HG02623 (cell line): ENCODE data around the gene AKAP8.
"Not testable (repeated sequence)": the region's sequence is repeated elsewhere in the genome, so short reads cannot be mapped to it uniquely, and the experiment has no call there.

Source experiments
- ATAC-seq: cut with Tn5 transposase; IDR thresholded peaks from one replicate; pipeline ENCODE4 v1.9.1; 2021; ENCODE audit warnings: moderate library complexity; ENCODE audit not compliant: unreplicated experiment

The AKAP8 gene

DNA sequence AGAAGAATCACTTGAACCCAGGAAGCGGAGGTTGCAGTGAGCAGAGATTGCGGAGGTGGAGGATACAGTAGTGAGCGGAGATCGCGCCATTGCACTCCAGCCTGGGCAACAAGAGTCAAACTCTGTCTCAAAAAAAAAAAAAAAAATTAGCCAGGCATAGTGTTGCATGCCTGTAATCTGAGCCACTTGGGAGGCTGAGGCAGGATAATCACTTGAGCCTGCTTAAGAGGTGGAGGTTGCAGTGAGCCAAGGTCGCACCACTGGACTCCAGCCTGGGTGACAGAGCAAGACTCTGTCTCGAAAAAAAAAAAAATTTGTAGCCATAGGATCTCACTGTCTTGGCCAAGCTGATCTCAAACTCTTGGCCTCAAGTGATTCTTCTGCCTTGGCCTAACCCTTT, 43.6 kb downstream of the AKAP8 start:
- not testable (repeated sequence) for ATAC-seq

- peak; percentile 47 for ATAC-seq
These were observed 47.1 kb downstream of the AKAP8 start, which contains the start of gene BRD4 for GRCh38 chr19:15332311-15332996. Gene BRD4 (minus strand): TSS chr19:15332539. CDS start chr19:15273099, 59,440 bp downstream.

DNA sequence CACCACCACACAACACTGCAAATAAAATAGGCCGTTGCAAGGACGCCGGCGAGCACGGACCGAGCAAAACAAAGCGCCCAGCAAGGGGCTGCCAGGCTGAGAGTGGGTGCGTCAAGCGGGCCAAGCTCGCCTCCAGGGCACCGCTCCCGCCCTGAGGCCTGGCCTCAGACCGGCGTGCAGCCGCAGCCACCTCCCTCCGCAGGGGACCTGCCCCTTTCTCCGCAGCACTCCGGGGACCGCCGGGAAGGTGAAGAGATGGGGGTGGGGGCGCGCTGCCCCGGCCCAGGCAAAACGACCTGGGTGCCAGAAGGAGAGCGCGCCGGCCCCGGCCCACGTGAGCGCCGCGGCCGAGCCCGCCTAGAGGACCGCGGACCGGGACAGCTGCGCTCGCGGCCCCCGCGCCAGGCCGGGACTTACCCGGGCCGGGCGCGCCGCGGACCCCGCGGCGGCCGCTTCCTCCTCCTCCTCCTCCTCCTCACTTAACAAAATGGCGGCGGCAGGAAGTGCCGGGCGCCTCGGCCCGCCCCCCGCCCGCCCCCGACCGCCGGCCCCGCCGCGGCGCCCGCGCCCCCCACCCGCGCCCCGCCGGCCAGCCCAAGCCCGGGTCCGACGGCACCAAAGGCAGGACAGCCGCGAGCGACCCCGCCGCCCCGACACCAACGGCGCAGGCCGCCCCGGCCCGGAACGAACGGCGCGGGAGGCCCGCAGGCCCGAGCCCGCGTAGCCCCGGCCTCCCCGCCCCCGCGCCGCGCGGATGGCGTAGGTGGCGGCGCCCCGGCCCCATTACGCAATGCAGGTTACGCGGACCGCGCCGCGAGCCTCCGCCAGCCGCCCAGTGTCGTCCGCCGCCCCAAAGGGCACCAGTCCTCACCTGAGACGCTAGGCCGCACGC, 47.9 kb downstream of the AKAP8 start:
- ATAC-seq, result peak; percentile 33

- no peak for ATAC-seq
These were observed 48.7 kb downstream of the AKAP8 start for GRCh38 chr19:15330801-15331418.

DNA sequence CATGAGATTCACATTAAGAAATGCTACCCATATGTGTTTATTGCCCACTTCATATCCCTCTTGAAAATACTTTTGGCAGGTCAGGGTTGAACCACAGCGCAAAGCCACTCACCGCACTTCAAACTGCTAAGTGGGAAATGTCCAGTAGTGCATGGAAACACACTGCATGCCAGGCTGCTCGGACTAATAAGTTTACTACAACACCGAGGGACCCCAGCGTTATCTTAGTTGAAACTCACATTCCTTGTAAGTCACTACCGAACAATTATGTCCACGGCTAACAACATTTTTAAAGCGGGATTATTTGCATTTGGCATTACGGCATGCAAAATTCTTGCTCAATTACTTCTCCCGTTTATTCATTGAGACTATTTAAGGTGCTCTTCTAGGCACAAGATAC, 51.3 kb downstream of the AKAP8 start:
- ATAC-seq, result no peak

GRCh38 chr19:15324791-15325519, 54.6 kb downstream of the AKAP8 start:
- ATAC-seq, result no peak

DNA sequence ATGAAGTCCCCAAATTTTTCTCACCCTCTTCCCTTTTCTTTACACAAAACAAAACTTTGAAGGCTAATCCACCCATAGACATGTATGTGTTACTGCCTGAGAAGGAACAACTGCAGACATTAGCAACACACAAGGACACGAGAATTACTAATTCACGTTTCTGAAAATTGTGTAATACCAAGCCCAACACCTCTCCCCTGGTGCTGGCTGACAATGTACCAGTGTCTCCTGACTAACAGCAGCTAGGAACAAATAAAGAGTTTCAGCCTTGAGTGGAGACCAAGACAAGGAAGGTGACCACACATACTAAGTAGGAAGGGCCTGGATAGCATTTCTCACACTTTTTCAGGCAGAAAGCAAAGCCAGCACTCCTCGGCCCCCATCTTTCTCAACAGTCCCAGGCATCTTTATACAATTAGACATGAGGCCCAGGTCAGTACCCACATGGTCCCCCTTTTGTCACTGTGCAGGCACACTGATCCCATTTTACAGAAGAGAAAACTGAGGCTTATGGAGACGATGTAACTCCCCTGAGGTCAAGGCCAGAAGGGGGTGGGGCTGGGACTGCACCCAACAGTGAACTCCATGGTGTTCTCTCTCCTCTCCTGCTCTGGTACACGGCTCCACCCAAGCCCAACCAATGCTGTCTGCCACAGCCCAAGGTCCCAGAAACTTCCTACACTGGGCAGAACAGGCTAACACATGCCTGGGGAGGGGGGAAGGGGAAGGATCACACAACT, 55.9 kb downstream of the AKAP8 start:
- ATAC-seq, result no peak

GRCh38 chr19:15321739-15322138, 57.8 kb downstream of the AKAP8 start:
- no peak for ATAC-seq

DNA sequence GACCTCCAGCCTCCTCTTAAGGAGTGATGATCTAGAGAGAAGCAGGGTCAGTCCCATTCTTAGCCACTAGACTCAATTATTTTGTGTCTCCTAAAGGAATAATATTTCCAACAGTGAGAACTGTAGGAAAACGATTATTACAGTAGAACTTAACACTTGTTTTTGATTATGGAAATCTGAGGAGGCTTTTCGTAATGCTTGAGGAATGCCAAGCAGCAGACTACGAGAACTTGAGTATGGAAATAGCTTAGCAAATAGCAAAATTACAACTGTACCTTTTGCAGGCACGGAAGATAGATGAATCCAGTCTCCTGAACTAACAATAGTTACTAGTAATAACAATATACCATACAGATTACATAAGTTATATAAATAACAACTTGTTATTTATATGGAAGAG, 59.5 kb downstream of the AKAP8 start:
- no peak for ATAC-seq

DNA sequence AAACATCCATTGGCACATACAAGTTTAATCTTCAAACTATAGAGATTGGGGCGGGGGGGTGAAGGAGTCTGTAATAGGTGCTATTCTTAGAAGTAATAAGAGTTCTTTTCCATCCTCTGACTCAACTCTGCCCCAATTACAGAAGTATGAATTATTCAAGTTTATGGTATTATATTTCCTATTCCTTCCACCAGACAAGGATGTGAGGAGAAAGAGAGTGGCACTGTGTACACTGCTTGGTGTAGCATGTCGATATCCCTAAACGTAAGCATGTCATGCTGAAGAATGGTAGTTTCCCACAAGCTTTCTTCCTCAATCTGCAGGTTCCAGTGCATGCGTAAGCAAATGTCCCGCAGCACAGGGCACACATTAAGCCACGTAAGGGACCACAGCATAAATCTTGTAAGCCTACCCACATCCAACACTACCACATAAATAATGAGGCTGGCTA, 61.3 kb downstream of the AKAP8 start:
- ATAC-seq, result no peak

GRCh38 chr19:15317392-15318071, 62.1 kb downstream of the AKAP8 start:
- ATAC-seq, result no peak

GRCh38 chr19:15316498-15316897, 63.1 kb downstream of the AKAP8 start:
- ATAC-seq, result no peak

GRCh38 chr19:15315101-15315500, 64.5 kb downstream of the AKAP8 start:
- no peak for ATAC-seq

- no peak for ATAC-seq
These were observed 65.8 kb downstream of the AKAP8 start for GRCh38 chr19:15313649-15314279.

GRCh38 chr19:15307169-15307568, 72.4 kb downstream of the AKAP8 start:
- ATAC-seq, result no peak

- no peak for ATAC-seq
These were observed 73.8 kb downstream of the AKAP8 start for GRCh38 chr19:15305582-15306334.

- no peak for ATAC-seq
These were observed 75.4 kb downstream of the AKAP8 start for GRCh38 chr19:15304140-15304705.
